GM18867 (cell line): ENCODE measurements around the gene PSMA6.
"Not testable (repeated sequence)": the region's sequence is repeated elsewhere in the genome, so short reads cannot be mapped to it uniquely, and the experiment has no call there.

ENCODE experiments used
- ATAC-seq: cut with Tn5 transposase; IDR thresholded peaks from one replicate; pipeline ENCODE4 v1.9.1; 2021; ENCODE audit warnings: mild to moderate bottlenecking, moderate library complexity; ENCODE audit not compliant: unreplicated experiment

The PSMA6 gene

DNA sequence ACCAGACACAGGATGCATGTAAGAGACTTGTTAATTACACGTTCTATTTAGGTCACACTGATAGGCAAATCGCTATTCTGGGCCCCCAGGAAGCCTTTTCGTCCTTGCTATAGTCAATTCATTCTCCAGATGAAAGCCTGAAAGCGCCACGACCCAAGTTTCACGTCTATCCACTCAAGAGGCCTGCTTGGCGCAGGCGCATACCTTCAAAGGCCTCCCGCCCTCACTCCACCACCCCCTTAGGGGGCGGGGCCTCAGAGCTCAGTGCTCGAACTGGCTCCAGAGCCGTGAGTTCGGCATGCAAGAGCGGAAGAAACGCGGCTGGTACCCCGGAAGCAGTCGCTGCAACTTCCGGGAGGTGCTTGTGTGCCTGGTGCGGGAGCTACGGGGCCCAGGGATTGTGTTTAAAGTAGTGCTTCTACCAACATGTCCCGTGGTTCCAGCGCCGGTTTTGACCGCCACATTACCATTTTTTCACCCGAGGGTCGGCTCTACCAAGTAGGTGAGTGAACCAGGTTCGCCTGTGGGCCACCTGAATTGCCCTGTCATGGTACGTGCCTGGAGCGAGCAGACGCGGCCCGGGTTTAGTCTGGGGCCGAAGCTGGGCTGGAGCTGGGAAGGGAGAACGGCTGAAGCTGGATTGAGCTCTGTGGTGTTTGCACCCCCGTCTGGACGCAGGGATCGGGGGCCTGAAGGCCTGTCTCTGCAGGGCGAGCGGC lies at the start of gene PSMA6:
PSMA6 (plus strand) TSS at position 332 of the 719 bp plus-strand sequence; CDS start at position 427, 95 bp downstream.
- peak; percentile 87 for ATAC-seq

DNA sequence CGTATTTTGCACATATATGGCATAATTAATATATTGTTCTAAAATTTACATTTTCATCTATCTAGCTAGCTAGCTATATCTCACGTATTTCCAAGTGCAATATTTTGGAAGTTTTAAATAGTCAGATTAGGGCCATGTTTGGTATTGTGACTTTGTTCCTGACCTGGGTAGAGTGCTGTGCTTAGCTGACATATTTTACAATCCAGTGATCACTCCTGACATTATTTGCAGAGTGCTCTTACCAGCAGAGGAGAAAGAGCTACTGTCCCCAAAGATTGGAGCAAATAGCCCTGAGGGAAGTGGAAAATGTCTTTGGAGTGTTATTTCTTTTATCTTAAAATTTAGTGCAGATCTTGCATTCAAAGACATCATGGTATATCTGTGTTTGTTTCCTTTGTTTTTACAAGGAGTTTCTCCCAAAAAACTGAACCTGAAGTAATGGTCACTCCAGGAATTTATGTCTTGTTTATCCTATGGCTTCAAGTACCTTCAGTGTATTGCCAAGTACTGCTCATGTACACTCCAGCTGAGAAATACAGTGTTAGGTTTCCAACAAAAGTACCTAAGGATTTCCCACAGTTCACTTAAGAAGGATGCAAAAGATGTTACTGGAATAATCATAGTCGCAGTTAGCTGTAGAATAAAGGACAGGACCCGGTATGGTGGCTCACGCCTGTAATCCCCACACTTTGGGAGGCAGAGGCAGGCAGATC lies 49.4 kb upstream of the PSMA6 start:
- no peak for ATAC-seq

- no peak for ATAC-seq
Measured at GRCh38 chr14:35243956-35244355, 48.2 kb upstream of the PSMA6 start.

GRCh38 chr14:35244542-35244941 lies 47.6 kb upstream of the PSMA6 start:
- ATAC-seq, result no peak

DNA sequence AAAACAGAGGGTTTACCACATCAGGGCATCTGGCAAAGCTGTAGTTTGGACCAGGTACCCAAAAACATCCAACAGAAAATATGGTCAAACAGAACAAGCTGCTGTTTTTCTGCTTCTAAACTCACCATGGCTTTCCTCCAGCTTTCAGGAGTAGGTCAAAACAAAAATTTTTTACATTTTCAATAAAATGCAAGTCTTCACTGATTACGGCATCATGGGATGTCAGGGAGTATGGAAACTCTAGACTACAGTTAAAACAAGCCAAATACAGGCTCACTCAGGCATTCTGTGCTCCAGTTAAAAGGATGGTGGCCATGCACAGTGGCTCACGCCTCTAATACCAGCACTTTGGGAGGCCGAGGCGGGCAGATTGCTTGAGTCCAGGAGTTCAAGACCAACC lies 47.1 kb upstream of the PSMA6 start:
- no peak for ATAC-seq

DNA sequence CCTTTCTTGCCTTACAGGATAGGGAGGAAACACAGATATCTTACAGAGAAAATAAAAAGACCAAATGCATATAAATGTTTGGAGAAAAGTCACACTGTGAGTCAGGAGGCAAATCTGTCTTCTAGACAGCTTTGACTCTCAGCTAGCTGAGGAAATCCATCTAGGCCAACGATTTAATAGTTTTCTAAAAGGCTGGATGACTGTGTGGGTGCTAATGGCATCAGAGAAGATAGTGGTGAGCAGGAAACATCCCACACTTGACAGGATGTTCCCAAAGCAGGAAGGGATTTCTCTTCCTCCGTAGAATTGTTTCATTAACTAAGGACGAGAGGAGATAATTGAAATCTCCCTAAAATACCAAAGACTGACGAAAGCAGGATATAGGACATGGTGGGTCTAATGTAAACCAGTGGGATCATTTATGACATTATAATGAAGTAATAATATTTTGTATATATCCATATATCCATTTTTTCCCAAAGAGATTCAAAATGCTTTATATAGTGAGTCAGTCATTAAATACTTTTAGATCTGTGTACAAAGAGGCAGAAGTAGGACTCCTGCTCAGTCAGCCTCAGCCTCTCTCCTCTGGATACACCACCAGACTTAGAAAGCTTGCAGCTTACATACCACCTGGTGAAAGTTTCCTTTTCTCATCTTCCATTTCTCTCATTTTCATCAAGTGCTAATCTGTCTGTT lies 44.3 kb upstream of the PSMA6 start:
- ATAC-seq, result peak; percentile 32

- peak; percentile 58 for ATAC-seq
Measured at GRCh38 chr14:35248476-35248788, 43.8 kb upstream of the PSMA6 start.

- ATAC-seq, result no peak
Measured at GRCh38 chr14:35250319-35250718, 41.9 kb upstream of the PSMA6 start.

DNA sequence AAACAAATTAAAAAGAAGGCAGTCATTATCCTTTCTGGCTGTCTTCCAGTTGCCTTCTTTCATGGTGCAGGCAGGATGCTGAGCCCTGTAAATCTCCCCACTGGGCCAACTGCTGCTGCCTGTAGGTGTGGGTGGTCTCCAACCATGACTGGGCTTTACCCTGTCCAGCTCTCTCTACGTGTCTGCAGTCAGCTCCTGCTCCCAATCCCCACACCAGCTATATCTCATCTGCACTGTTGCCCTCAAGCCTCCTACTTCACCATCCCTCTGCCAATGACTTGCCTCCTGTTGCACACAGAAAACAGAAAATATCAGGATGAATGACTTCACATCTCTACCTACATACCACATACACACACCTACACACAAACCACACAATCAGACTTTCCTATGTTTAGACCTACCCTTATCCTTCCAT lies 39.7 kb upstream of the PSMA6 start:
- no peak for ATAC-seq

DNA sequence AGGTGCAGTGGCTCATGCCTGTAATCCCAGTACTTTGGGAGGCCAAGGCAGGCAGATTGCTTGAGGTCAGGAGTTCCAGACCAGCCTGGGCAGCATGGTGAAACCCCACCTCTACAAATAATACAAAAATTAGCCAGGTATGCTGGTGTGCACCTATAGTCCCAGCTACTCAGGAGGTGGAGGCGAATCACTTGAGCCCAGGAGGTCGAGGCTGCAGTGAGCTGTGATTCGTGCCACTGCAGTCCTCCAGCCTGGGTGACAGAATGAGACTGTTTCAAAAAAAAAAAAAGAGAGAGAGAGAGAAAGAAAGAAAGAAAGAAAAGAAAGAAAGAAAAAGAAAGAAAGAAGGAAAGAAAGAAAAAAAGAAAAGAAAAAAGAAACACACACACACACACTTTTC lies 39.1 kb upstream of the PSMA6 start:
- not testable (repeated sequence) for ATAC-seq

- not testable (repeated sequence) for ATAC-seq
Measured at GRCh38 chr14:35254034-35254622, 38.1 kb upstream of the PSMA6 start.

GRCh38 chr14:35254736-35255135 lies 37.4 kb upstream of the PSMA6 start:
- no peak for ATAC-seq

DNA sequence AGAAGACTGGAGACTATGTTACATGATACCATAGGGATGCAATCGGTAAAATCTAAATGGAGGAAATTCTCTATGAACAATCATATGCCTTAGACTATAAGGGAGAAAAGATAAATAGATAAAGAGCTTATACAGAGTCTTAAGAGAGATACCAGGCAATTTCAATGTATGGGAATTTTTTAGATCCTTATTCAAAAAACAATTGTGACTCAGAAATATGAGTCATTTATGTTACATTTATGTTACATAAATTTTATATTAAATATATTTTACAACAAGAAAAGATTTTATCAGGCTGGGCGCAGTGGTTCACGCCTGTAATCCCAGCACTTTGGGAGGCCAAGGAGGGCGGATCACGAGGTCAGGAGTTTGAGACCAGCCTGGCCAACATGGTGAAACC lies 36.5 kb upstream of the PSMA6 start:
- ATAC-seq, result no peak

DNA sequence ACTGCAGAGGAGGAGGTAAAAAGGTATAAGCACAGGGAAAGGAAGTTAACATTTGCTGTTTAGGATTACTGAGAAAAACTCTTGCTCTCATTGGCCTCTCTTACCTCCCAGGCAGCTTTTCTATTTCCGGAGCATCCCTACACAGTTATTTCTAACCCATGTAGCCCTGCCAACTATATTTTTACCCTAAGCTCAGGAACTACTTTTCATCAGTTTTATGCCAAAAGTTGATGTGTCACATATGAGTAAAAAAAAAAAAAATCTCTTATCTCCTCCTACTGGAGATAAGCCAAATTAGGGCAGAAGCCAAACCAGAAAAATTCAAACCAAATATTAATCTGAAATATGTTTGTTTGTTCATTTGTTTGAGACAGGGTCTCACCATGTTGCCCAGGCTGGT lies 34.4 kb upstream of the PSMA6 start:
- no peak for ATAC-seq

DNA sequence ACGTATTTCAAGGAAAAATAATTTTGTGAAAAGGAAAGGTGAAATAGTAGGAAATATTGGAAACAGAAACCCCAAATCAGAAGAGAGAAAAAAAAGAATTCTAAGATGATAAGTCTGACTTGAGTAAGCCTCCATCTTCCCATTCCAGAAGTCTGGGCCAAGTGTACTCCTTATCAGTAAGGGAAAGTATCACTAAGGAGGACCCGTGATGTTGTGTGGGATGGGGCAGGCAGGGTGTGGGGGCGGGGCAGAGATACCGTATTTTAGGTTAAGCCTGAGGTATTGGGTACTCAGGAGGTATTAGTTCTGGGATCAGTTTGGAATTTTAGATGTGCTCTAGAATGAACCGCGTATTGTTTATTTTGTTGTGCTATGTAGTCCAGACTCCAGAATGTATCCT lies 33.8 kb upstream of the PSMA6 start:
- ATAC-seq, result no peak

DNA sequence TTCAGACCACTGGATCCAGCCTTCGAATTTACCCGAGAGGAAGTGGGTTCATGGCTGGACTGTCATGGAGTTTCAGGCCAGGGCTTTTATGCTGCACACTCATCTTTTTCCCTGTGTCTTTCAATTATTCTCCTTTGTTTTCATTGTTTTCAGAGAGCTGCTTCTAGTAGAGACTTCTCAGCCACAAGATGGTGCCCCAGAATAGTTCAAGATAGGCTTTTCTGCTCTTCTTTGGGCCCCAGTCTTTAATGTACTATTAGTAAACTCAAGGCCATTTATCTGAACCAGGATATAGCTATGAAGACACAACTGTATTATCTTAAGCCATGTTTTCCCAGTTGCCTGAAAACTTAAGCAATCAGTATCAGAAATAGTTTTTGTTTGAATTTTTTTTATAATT lies 30.4 kb upstream of the PSMA6 start:
- ATAC-seq, result no peak

DNA sequence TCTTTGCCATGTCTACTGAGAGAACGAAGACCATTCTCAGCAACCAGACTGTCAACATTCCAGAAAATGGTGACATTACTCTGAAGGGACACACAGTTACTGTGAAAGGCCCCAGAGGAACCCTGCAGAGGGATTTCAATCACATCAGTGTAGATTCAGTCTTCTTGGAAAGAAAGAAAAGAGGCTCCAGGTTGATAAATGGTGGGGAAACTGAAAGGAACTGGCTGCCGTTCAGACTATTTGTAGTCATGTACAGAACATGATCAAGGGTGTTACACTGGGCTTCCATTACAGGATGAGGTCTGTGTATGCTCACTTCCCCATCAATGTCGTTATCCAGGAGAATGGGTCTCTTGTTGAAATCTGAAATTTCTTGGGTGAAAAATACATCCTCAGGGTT lies 29.7 kb upstream of the PSMA6 start:
- ATAC-seq, result no peak

GRCh38 chr14:35268946-35269345 lies 23.2 kb upstream of the PSMA6 start:
- no peak for ATAC-seq

DNA sequence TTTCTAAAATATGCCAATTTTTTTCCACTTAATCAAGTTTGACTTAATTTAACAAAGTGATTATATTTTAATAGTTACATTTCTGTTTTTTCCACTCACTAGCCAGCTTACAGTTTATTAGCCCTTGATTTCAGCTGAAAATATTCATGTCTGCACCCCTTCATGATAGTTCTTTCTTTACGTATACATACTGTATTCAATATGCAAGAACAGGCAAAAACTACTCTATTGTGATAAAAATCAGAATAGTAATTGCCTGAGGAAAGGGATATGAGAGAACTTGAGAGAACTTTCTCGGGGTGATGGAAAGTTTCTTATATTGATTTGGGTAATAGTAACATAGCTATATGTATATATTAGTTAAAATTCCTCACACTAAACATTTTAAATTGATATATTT lies 17.4 kb upstream of the PSMA6 start:
- no peak for ATAC-seq

- ATAC-seq, result no peak
Measured at GRCh38 chr14:35277179-35277578, 15.0 kb upstream of the PSMA6 start.

- ATAC-seq, result no peak
Measured at GRCh38 chr14:35279369-35279768, 12.8 kb upstream of the PSMA6 start.

DNA sequence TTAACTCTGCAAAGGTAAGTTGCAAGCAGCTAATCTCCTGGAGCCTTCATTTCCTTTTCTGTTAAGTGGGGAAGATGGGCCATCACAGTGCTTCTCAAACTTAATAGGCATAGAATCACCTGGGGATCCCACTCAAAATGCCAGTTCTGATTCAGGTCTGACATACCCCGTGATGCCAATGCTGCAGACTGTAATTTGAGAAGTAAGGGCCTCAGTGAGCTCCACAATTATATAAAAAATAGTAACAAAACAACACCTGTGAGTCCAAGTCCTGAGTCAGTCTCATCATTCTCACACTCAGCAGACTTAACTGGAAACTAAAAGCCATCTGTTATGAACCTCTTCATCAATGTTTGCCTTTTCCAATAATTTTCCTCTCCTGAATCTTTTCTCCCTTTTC lies 10.8 kb upstream of the PSMA6 start:
- no peak for ATAC-seq
